Measurements from ENCODE around the gene LSS.
"Not testable (repeated sequence)": the region's sequence is repeated elsewhere in the genome, so short reads cannot be mapped to it uniquely, and the experiment has no call there.

The LSS gene

GRCh38 chr21:46151261-46151988, 77.1 kb downstream of the LSS start:
- no peak for DNase-seq

- DNase-seq, result no peak
Measured at GRCh38 chr21:46150491-46151121, 78.0 kb downstream of the LSS start.

GRCh38 chr21:46150073-46150472, 78.5 kb downstream of the LSS start:
- no peak for DNase-seq

GRCh38 chr21:46149205-46149901, 79.2 kb downstream of the LSS start:
- DNase-seq, result no peak

- no peak for DNase-seq
Measured at GRCh38 chr21:46148106-46148505, 80.5 kb downstream of the LSS start.

GRCh38 chr21:46147429-46147828, 81.1 kb downstream of the LSS start:
- peak; percentile 33 for DNase-seq

- no peak for DNase-seq
Measured at GRCh38 chr21:46146856-46147255, 81.7 kb downstream of the LSS start.

GRCh38 chr21:46145840-46146691, 82.5 kb downstream of the LSS start:
- DNase-seq, result no peak

- DNase-seq, result no peak
Measured at GRCh38 chr21:46145159-46145839, 83.3 kb downstream of the LSS start.

- DNase-seq, result no peak
Measured at GRCh38 chr21:46144464-46145070, 84.0 kb downstream of the LSS start.

- no peak for DNase-seq
Measured at GRCh38 chr21:46142582-46143473, 85.7 kb downstream of the LSS start.

- DNase-seq, result no peak
Measured at GRCh38 chr21:46141767-46142581, 86.6 kb downstream of the LSS start.

- DNase-seq, result not testable (repeated sequence)
Measured at GRCh38 chr21:46140352-46141003, 88.1 kb downstream of the LSS start.

GRCh38 chr21:46139686-46140085, 88.9 kb downstream of the LSS start:
- DNase-seq, result no peak

- no peak for DNase-seq
Measured at GRCh38 chr21:46138383-46138970, 90.1 kb downstream of the LSS start.

All from activated effector memory CD4-positive, alpha-beta T cell treated with Interleukin-2 at 50 U/mL for 16 hours (primary cell).